Activated B cell treated with CpG ODN at 0.5 μM for 24 hours (primary cell): ENCODE data around the gene WDR75. TPM values are rescaled to one million over a fixed set of nuclear protein-coding genes. Genes with fewer than 3 reads are reported as not detected.

ENCODE experiments used
- ATAC-seq: fragments of 200-7000 bp; cut with Tn5 transposase; one replicate; pipeline ENCODE4 v1.10.0; 2021; ENCODE audit warnings: low read depth, mild to moderate bottlenecking, moderate library complexity
- CTCF ChIA-PET: fragments of 350-600 bp; sonication (Branson Sonifier 250); formaldehyde crosslinking; loops from one replicate; lab custom pipeline; 2021; ENCODE audit warnings: antibody characterized with exemption; lab: Charles Lee
- POLR2A ChIA-PET: fragments of 350-600 bp; sonication (Branson Sonifier 250); formaldehyde crosslinking; loops from one replicate; lab custom pipeline; 2021; ENCODE audit warnings: antibody characterized with exemption; lab: Charles Lee
- DNase-seq: peaks from one replicate; pipeline ENCODE4 v3.0.0; 2022
- H3K27ac Mint-ChIP-seq: one replicate; pipeline ENCODE4 v1.8.0; 2020; ENCODE audit warnings: mixed read lengths
- H3K27me3 Mint-ChIP-seq: one replicate; pipeline ENCODE4 v1.8.0; 2021; ENCODE audit warnings: mixed read lengths
- H3K36me3 Mint-ChIP-seq: one replicate; pipeline ENCODE4 v1.8.0; 2021; ENCODE audit warnings: low read depth, mixed read lengths
- H3K4me1 Mint-ChIP-seq: one replicate; pipeline ENCODE4 v1.8.0; 2021; ENCODE audit warnings: mixed read lengths
- H3K4me3 Mint-ChIP-seq: one replicate; pipeline ENCODE4 v1.8.0; 2020; ENCODE audit warnings: mild to moderate bottlenecking, mixed read lengths
- H3K9me3 Mint-ChIP-seq: one replicate; pipeline ENCODE4 v1.8.0; 2020; ENCODE audit warnings: mixed read lengths
- intact Hi-C: fragments of 100-400 bp; cut with micrococcal nuclease; formaldehyde crosslinking; loops from one replicate; pipeline ENCODE4 v1.15.1; 2024
- total RNA-seq: library from RNA; stranded (reverse); gene quantifications from 2 replicates; pipeline ENCODE4 v1.2.3, GENCODE V29; 2022
- TF ChIP-seq, protein P1 (sequence below): fragments of 200-600 bp; IDR thresholded peaks from one replicate; pipeline ENCODE4 v1.8.0; 2022; ENCODE audit warnings: antibody characterized with exemption, mild to moderate bottlenecking

The WDR75 gene
- 53.0 and 61.2 TPM in 2 replicates for total RNA-seq

GRCh38 chr2:189440947-189441708, at the start of gene WDR75:
Gene WDR75 (plus strand): TSS chr2:189441474. CDS start chr2:189441493, 19 bp downstream.
- ChIA-PET POLR2A (interaction anchor here (0.6 to 2.6 kb wide), 6 partner anchors 10 to 1575 kb away, joined by 3 to 6 read pairs (median 4); partner anchors contain the start of gene OSGEPL1), CTCF (no interaction called here)
- intact Hi-C loops, result loop anchor here (1.0 to 2.0 kb wide), 9 partner anchors 139 to 1580 kb away; partner anchors contain the start of genes ASNSD1, HIBCH, NAB1 and NEMP2
- Mint-ChIP-seq H3K27ac (peak within 1 kb of the TSS; percentile 99), H3K4me1 (peaks cover 26% of the 10 kb centered on the region), H3K4me3 (peak within 1 kb of the TSS; percentile 98), H3K36me3 (peaks cover 11% of the 10 kb centered on the region), H3K27me3 (no peaks in the 10 kb centered on the region), H3K9me3 (no peaks in the 10 kb centered on the region)
- TF ChIP-seq, protein P1, sequence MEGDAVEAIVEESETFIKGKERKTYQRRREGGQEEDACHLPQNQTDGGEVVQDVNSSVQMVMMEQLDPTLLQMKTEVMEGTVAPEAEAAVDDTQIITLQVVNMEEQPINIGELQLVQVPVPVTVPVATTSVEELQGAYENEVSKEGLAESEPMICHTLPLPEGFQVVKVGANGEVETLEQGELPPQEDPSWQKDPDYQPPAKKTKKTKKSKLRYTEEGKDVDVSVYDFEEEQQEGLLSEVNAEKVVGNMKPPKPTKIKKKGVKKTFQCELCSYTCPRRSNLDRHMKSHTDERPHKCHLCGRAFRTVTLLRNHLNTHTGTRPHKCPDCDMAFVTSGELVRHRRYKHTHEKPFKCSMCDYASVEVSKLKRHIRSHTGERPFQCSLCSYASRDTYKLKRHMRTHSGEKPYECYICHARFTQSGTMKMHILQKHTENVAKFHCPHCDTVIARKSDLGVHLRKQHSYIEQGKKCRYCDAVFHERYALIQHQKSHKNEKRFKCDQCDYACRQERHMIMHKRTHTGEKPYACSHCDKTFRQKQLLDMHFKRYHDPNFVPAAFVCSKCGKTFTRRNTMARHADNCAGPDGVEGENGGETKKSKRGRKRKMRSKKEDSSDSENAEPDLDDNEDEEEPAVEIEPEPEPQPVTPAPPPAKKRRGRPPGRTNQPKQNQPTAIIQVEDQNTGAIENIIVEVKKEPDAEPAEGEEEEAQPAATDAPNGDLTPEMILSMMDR, result no peak
- ATAC-seq (peak; percentile 94), DNase-seq (peak; percentile 79)

- Mint-ChIP-seq H3K4me3 (no peak overlapping the region), H3K27me3 (no peaks in the 10 kb centered on the region), H3K4me1 (no peaks in the 10 kb centered on the region), H3K36me3 (no peaks in the 10 kb centered on the region), H3K27ac (no peak overlapping the region), H3K9me3 (no peaks in the 10 kb centered on the region)
- POLR2A ChIA-PET, result no interaction called here
- ATAC-seq (no peak), DNase-seq (no peak)
- intact Hi-C loops, result no loop called here
- TF ChIP-seq, protein P1, result no peak
- CTCF ChIA-PET, result no interaction called here
Observed at GRCh38 chr2:189393440-189394111, 47.7 kb upstream of the WDR75 start.

DNA sequence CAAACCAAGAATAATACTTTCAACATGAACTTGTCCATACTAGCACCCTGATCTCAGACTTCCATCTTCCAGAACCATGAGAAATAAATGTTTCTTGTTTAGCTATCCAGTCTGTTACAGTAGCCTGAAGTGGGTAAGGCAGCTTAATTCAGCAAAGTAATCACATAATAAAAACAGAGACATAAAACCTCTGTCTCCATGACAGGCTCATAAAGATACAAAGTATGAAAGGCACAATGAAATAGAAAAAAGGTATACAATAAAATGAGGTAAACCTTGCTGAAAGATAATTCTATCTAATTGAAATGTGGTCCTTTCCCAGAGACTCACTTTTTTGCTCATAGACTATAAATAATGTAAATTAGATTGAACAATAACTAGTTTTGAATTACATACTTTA, 46.7 kb upstream of the WDR75 start:
- Mint-ChIP-seq H3K27ac (no peak overlapping the region), H3K27me3 (no peaks in the 10 kb centered on the region), H3K4me3 (no peak overlapping the region), H3K4me1 (no peaks in the 10 kb centered on the region), H3K36me3 (no peaks in the 10 kb centered on the region), H3K9me3 (no peaks in the 10 kb centered on the region)
- intact Hi-C loops, result no loop called here
- CTCF ChIA-PET, result no interaction called here
- ATAC-seq (no peak), DNase-seq (no peak)
- TF ChIP-seq, protein P1, result no peak
- POLR2A ChIA-PET, result no interaction called here

DNA sequence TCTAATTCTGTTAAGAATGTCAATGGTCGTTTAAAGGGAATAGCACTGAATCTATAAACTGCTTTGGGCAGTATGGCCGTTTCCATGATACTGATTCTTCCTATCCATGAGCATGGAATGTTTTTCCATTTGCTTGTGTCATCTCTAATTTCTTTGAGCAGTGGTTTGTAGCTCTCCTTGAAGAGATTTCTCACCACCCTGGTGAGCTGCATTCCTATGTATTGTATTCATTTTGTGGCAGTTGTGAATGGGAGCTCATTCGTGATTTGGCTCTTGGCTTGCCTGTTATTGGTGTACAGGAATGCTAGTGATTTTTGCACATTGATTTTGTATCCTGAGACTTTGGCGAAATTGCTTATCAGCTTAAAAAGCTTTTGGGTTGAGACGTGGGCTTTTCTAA, 38.3 kb upstream of the WDR75 start:
- TF ChIP-seq, protein P1, result no peak
- Mint-ChIP-seq H3K4me1 (no peaks in the 10 kb centered on the region), H3K27ac (no peak overlapping the region), H3K4me3 (no peak overlapping the region), H3K27me3 (peaks cover 4% of the 10 kb centered on the region), H3K36me3 (no peaks in the 10 kb centered on the region), H3K9me3 (no peaks in the 10 kb centered on the region)
- intact Hi-C loops, result no loop called here
- DNase-seq, result no peak
- POLR2A ChIA-PET, result no interaction called here
- CTCF ChIA-PET, result no interaction called here
- no peak for ATAC-seq

GRCh38 chr2:189406586-189407233, 34.6 kb upstream of the WDR75 start:
- no peak for ATAC-seq
- H3K27ac Mint-ChIP-seq, result no peak overlapping the region
- TF ChIP-seq, protein P1, result no peak
- ChIA-PET POLR2A (no interaction called here), CTCF (no interaction called here)
- no peak for DNase-seq
- H3K27me3 Mint-ChIP-seq, result no peaks in the 10 kb centered on the region
- no peaks in the 10 kb centered on the region for H3K9me3 Mint-ChIP-seq
- intact Hi-C loops, result no loop called here
- H3K4me1 Mint-ChIP-seq, result no peaks in the 10 kb centered on the region
- H3K36me3 Mint-ChIP-seq, result no peaks in the 10 kb centered on the region
- H3K4me3 Mint-ChIP-seq, result no peak overlapping the region
